NCI-H748 treated with DMSO at 0.1 percent for 48 hours (cell line): ENCODE measurements around the gene EPB41L5.
A peak's percentile ranks its signal among the peaks of the same experiment; 100 is the strongest.
"Not testable (repeated sequence)": the region's sequence is repeated elsewhere in the genome, so short reads cannot be mapped to it uniquely, and the experiment has no call there.

Source experiments
- DNase-seq: peaks from one replicate; lab custom pipeline; 2025; lab: John Stamatoyannopoulos, UW

The EPB41L5 gene

GRCh38 chr2:120029672-120030640 is 17.1 kb downstream of the EPB41L5 start:
- no peak for DNase-seq

GRCh38 chr2:120032297-120032696 is 19.4 kb downstream of the EPB41L5 start:
- no peak for DNase-seq

- no peak for DNase-seq
These were observed 21.1 kb downstream of the EPB41L5 start for GRCh38 chr2:120034027-120034426.

GRCh38 chr2:120034621-120035020 is 21.7 kb downstream of the EPB41L5 start:
- no peak for DNase-seq

- no peak for DNase-seq
These were observed 23.3 kb downstream of the EPB41L5 start for GRCh38 chr2:120036145-120036544.

GRCh38 chr2:120037995-120038541 is 25.2 kb downstream of the EPB41L5 start:
- DNase-seq, result no peak

- DNase-seq, result no peak
These were observed 29.5 kb downstream of the EPB41L5 start for GRCh38 chr2:120042359-120042758.

GRCh38 chr2:120044336-120044735 is 31.5 kb downstream of the EPB41L5 start:
- DNase-seq, result no peak

- not testable (repeated sequence) for DNase-seq
These were observed 32.9 kb downstream of the EPB41L5 start for GRCh38 chr2:120045775-120046174.

GRCh38 chr2:120046252-120046651 is 33.4 kb downstream of the EPB41L5 start:
- not testable (repeated sequence) for DNase-seq

GRCh38 chr2:120052597-120052996 is 39.7 kb downstream of the EPB41L5 start:
- DNase-seq, result no peak

- DNase-seq, result no peak
These were observed 41.0 kb downstream of the EPB41L5 start for GRCh38 chr2:120053891-120054290.

GRCh38 chr2:120059483-120059882 is 46.6 kb downstream of the EPB41L5 start:
- DNase-seq, result no peak

GRCh38 chr2:120060088-120060623 is 47.3 kb downstream of the EPB41L5 start:
- DNase-seq, result no peak

- no peak for DNase-seq
These were observed 51.8 kb downstream of the EPB41L5 start for GRCh38 chr2:120064664-120065063.

GRCh38 chr2:120066800-120067547 is 54.1 kb downstream of the EPB41L5 start:
- peak; percentile 58 for DNase-seq

GRCh38 chr2:120068040-120068658 is 55.3 kb downstream of the EPB41L5 start:
- DNase-seq, result peak; percentile 39

GRCh38 chr2:120075545-120075944 is 62.7 kb downstream of the EPB41L5 start:
- no peak for DNase-seq

GRCh38 chr2:120077896-120078295 is 65.0 kb downstream of the EPB41L5 start:
- no peak for DNase-seq

- DNase-seq, result no peak
These were observed 66.8 kb downstream of the EPB41L5 start for GRCh38 chr2:120079647-120080046.

GRCh38 chr2:120091436-120091835 is 78.6 kb downstream of the EPB41L5 start:
- no peak for DNase-seq

- no peak for DNase-seq
These were observed 81.9 kb downstream of the EPB41L5 start for GRCh38 chr2:120094795-120095194.
